M059J (cell line): ENCODE measurements around the gene KRTAP4-9. TPM values are rescaled to one million over a fixed set of nuclear protein-coding genes. Genes with fewer than 3 reads are reported as not detected.
"Not testable (repeated sequence)": the region's sequence is repeated elsewhere in the genome, so short reads cannot be mapped to it uniquely, and the experiment has no call there.

Source experiments
- DNase-seq: peaks from one replicate; pipeline ENCODE4 v3.0.0-alpha.2; 2012; ENCODE audit warnings: low read depth
- total RNA-seq: library from RNA; depleted of rRNA; stranded (reverse); fragments of >200 nt; shearing (Covaris generic); gene quantifications from 2 replicates; pipeline ENCODE4 v1.2.3, GENCODE V29; 2014; rRNA removed

The KRTAP4-9 gene
- not detected in 2 replicates for total RNA-seq

- not testable (repeated sequence) for DNase-seq
Observed at GRCh38 chr17:41105347-41105746, at the start of gene KRTAP4-9. KRTAP4-9 (plus strand) TSS chr17:41105389; CDS start chr17:41105389, 0 bp downstream.

- DNase-seq, result no peak
Observed at GRCh38 chr17:41057547-41057946, 47.6 kb upstream of the KRTAP4-9 start.

GRCh38 chr17:41058741-41059140 lies 46.4 kb upstream of the KRTAP4-9 start:
- peak; percentile 58 for DNase-seq

GRCh38 chr17:41059276-41060051 lies 45.7 kb upstream of the KRTAP4-9 start:
- DNase-seq, result peak; percentile 92

- peak; percentile 97 for DNase-seq
Observed at GRCh38 chr17:41060052-41060604, 45.1 kb upstream of the KRTAP4-9 start, which contains the start of gene KRTAP2-3. KRTAP2-3 (minus strand) TSS chr17:41060114; CDS start chr17:41060050, 64 bp downstream.

GRCh38 chr17:41061964-41062363 lies 43.2 kb upstream of the KRTAP4-9 start:
- DNase-seq, result peak; percentile 94

DNA sequence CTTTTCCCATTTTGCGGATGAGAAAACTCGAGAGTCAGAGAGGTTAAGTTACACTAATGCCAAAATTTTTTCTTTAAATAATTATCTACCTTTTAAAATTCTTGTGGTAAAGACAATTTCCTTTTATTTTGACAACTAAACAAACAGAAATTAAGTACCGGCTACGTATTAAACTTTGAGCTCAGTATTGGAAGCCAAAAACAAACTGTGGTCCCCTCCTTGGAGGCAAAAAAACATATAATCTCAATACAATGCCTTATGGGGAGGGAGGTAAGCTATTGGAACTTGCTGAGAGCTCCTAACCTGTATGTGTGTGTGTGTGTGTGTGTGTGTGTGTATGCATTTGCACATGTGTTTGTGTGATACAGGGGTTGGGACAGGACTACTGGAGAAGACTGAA lies 41.7 kb upstream of the KRTAP4-9 start:
- DNase-seq, result peak; percentile 61

DNA sequence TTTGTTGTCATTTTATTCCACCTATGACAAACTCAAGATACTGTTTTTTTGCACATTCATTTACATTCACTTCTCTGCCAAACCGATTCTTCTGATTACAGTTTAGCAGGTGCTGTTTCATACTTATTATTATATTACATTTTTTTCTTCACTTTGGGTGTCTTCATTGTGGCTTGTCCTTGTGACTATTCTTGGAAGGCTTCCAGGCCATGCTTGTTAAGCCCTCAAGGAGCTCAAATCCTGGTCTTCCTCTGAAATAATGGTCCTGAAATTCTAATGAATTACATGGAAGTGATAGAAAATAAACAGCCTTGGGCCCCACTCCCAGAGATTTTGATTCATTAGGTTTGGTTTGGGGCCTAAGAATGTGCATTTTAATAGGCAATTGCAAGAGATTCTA lies 40.9 kb upstream of the KRTAP4-9 start:
- peak; percentile 49 for DNase-seq

DNA sequence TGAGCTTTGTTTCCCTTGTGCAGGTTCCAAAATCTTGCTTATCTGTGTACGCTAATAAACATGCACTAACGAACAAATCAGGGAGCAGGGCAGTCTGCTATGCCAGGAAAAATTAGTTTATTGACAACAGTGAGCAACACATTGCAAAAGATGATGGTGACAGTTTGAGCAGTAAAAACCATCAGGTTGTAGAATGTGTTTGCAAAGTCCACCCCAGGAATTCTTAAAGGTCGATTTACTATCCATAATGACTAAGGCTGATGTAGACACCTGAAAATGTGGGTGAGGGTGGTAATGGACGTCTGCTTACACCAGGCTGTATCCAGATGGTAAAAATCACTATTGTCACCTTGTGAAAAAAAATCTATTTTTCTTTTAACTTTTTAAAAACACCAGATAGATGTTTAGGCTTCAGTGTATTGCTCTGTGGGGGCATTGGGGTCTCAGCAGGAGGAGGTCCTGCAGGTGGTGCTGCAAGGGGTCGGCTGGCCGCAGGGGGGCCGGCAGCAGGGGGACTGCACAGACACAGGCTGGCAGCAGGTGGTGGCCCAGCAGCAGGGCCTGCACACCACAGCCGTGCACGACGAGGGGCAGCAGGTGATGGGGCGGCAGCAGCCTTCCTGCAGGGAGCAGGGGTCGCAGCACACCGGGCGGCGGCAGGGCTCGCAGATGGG lies 40.0 kb upstream of the KRTAP4-9 start:
- not testable (repeated sequence) for DNase-seq

DNA sequence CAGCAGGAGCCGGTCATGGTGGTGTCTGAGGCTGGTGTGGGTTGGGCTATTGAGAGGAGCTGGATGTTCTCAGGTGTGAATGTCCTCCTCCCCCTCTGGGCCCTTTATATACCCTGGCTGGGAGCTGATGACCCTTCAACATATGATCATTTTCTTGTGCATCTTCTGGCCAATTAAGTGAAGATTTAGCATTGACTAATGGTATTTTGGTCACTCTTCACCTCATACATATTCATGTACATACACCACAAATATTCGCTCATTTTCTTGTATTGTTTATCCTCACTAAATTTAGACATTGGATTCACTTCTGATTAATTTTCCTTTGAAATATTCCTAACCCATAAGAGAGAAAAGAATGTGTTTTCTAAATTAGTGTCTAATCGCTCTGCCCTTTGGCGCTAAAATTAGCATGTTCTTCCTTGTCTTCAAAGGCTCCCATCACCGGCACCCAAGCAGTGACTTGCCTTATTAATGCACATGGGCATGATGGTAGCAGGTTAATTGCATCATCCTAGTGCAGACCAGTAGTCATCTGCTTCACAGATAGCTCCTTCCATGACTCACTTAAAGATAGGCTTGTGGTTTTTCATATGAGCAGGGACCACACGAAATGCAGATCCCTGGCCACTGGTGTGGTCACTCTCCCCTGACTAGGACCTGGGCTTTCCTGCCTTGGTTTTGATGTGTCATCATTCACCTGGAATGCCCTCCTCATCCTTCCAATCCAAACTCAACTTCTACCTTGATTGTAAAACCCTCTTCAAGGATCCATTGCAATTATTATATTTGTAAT lies 39.2 kb upstream of the KRTAP4-9 start, which contains the start of gene KRTAP2-4:
Gene KRTAP2-4, minus strand, starts transcription at position 51 of the 796 bp plus-strand sequence. Its CDS starts 34 bp downstream, at position 17.
- DNase-seq, result peak; percentile 97

- no peak for DNase-seq
Observed at GRCh38 chr17:41067281-41067680, 37.9 kb upstream of the KRTAP4-9 start.

- DNase-seq, result no peak
Observed at GRCh38 chr17:41069031-41069430, 36.2 kb upstream of the KRTAP4-9 start.

- no peak for DNase-seq
Observed at GRCh38 chr17:41071606-41072360, 33.4 kb upstream of the KRTAP4-9 start.

DNA sequence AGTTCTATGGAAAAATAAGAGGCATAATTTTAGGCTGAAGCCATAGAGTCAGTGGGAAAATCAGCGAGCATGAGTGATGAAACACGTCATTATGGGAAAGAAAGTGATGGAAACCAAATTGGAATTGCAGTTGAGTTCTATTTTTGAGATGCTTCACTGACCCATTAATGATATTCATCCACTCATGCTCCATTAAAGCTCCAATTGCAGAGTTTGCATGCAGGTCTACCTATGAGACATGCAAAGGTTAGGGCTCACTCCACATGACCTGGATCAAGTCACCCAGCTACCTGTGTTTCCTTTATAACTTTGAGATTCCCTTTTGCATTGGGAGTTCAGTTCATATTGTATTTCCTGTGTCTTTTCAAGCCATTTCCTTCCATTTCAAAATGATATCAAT lies 31.5 kb upstream of the KRTAP4-9 start:
- DNase-seq, result no peak

- DNase-seq, result no peak
Observed at GRCh38 chr17:41076788-41077187, 28.4 kb upstream of the KRTAP4-9 start.

GRCh38 chr17:41082626-41083025 lies 22.6 kb upstream of the KRTAP4-9 start:
- DNase-seq, result peak; percentile 40

- peak; percentile 66 for DNase-seq
Observed at GRCh38 chr17:41083427-41083826, 21.8 kb upstream of the KRTAP4-9 start.

GRCh38 chr17:41084100-41084856 lies 20.9 kb upstream of the KRTAP4-9 start, which contains the start of gene KRTAP4-7:
KRTAP4-7 (plus strand) TSS chr17:41084150; CDS start chr17:41084207, 57 bp downstream.
- not testable (repeated sequence) for DNase-seq

GRCh38 chr17:41088760-41089352 lies 16.3 kb upstream of the KRTAP4-9 start:
- DNase-seq, result not testable (repeated sequence)

DNA sequence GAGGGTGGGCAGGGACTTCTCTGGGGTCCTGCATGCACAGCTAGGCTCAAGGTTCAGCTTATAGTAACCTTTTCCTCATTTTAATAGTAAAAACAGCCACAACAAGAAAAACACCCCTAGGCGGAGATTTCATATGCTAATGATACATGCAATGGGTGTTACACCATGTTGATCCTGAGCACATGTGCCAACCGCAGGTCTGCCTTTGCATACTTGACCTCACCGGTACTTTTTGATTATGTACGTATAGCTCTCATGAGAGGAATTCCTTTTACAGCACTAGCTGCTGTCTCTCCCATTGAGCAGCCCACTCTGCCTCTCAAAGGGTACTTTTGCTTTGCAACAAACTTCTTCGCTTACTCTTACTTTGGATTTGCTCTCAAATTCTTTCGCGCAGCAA lies 9.1 kb upstream of the KRTAP4-9 start:
- no peak for DNase-seq
